HepG2 (cell line): Measurements from ENCODE around the gene RASSF7. TPM values are rescaled to one million over a fixed set of nuclear protein-coding genes. Genes with fewer than 3 reads are reported as not detected.
A peak's percentile ranks its signal among the peaks of the same experiment; 100 is the strongest.

Source experiments
- ETS1 ChIP-seq: sonication (generic); formaldehyde crosslinking; IDR thresholded peaks from 2 replicates; pipeline ENCODE4 v1.4.0; 2020; ENCODE audit warnings: missing genetic modification reagents
- FOXK1 ChIP-seq: sonication (generic); formaldehyde crosslinking; IDR thresholded peaks from 2 replicates; pipeline ENCODE4 v1.4.0; 2020; ENCODE audit warnings: low read depth, missing genetic modification reagents, borderline replicate concordance
- FOXP4 ChIP-seq: sonication (generic); formaldehyde crosslinking; IDR thresholded peaks from 2 replicates; pipeline ENCODE4 v1.4.0; 2020; ENCODE audit warnings: missing genetic modification reagents
- NFRKB ChIP-seq: fragments of 450-650 bp; IDR thresholded peaks from 2 replicates; pipeline ENCODE4 v1.6.1; 2017
- PAXIP1 ChIP-seq: sonication (generic); formaldehyde crosslinking; conservative IDR thresholded peaks from 2 replicates; pipeline ENCODE4 v1.4.0; 2020; ENCODE audit warnings: mild to moderate bottlenecking, missing genetic modification reagents, moderate library complexity
- PCBP2 ChIP-seq: fragments of 200-400 bp; formaldehyde crosslinking; optimal IDR thresholded peaks from 2 replicates; pipeline ENCODE3; 2018; ENCODE audit warnings: low read length, low read depth; ENCODE audit not compliant: poor library complexity, severe bottlenecking
- POLR2AphosphoS2 ChIP-seq: IDR thresholded peaks from 2 replicates; pipeline ENCODE4 v1.6.1; 2011; ENCODE audit warnings: low read depth, low read length, improper control_type of control experiment
- RCOR2 ChIP-seq: IDR thresholded peaks from 2 replicates; pipeline ENCODE4 v1.6.1; 2016; ENCODE audit warnings: missing biosample characterization, missing genetic modification reagents
- SUZ12 ChIP-seq: fragments of 150-350 bp; IDR thresholded peaks from 2 replicates; pipeline ENCODE4 v1.6.1; 2014; ENCODE audit warnings: low read depth, low read length
- TAF15 ChIP-seq: fragments of 200-400 bp; formaldehyde crosslinking; IDR thresholded peaks from one replicate; pipeline ENCODE4 v1.6.1; 2018; ENCODE audit warnings: mild to moderate bottlenecking, low read depth, low read length; ENCODE audit not compliant: poor library complexity, severe bottlenecking
- ZBTB25 ChIP-seq: IDR thresholded peaks from 2 replicates; pipeline ENCODE4 v1.6.1; 2018; ENCODE audit warnings: missing genetic modification reagents
- ZFP91 ChIP-seq: sonication (generic); formaldehyde crosslinking; IDR thresholded peaks from 2 replicates; pipeline ENCODE4 v1.9.0; 2022; ENCODE audit warnings: missing genetic modification reagents, mild to moderate bottlenecking, borderline replicate concordance
- ZMYM2 ChIP-seq: sonication (generic); formaldehyde crosslinking; IDR thresholded peaks from 2 replicates; pipeline ENCODE4 v1.8.0; 2022; ENCODE audit warnings: mild to moderate bottlenecking, missing genetic modification reagents
- ZNF10 ChIP-seq: sonication (generic); formaldehyde crosslinking; IDR thresholded peaks from 2 replicates; pipeline ENCODE4 v1.4.0; 2020; ENCODE audit warnings: mild to moderate bottlenecking, low read depth, missing genetic modification reagents, borderline replicate concordance
- ZNF296 ChIP-seq: sonication (generic); formaldehyde crosslinking; conservative IDR thresholded peaks from 2 replicates; pipeline ENCODE4 v1.5.0; 2020; ENCODE audit warnings: mild to moderate bottlenecking, missing genetic modification reagents
- ZNF333 ChIP-seq: sonication (generic); formaldehyde crosslinking; IDR thresholded peaks from 2 replicates; pipeline ENCODE4 v1.4.0; 2020; ENCODE audit warnings: mild to moderate bottlenecking, missing genetic modification reagents, borderline replicate concordance
- ZNF383 ChIP-seq: sonication (generic); formaldehyde crosslinking; IDR thresholded peaks from 2 replicates; pipeline ENCODE4 v1.4.0; 2020; ENCODE audit warnings: missing genetic modification reagents, mild to moderate bottlenecking, borderline replicate concordance
- ZNF460 ChIP-seq: sonication (generic); formaldehyde crosslinking; IDR thresholded peaks from 2 replicates; pipeline ENCODE4 v1.5.1; 2020; ENCODE audit warnings: missing genetic modification reagents, mild to moderate bottlenecking, borderline replicate concordance
- ZNF577 ChIP-seq: sonication (generic); formaldehyde crosslinking; IDR thresholded peaks from 2 replicates; pipeline ENCODE4 v1.4.0; 2020; ENCODE audit warnings: mild to moderate bottlenecking, low read depth, missing genetic modification reagents, borderline replicate concordance
- ZNF619 ChIP-seq: sonication (generic); formaldehyde crosslinking; IDR thresholded peaks from 2 replicates; pipeline ENCODE4 v1.4.0; 2020; ENCODE audit warnings: mild to moderate bottlenecking, missing genetic modification reagents
- polyA plus RNA-seq, 8 experiments: library from polyadenylated mRNA; depleted of rRNA in 3 of 8; stranded (reverse) in 7 of 8; unstranded in 1 of 8; fragments of >200 nt; fragmentation: Illumina TruSeq in 4 of 8; extraction: Trizol in 4 of 8; gene quantifications; 2 replicates each; pipeline versions ENCODE4 v1.2.1 to v1.2.3, GENCODE V29; 2011 to 2016; ENCODE audit warnings: low read depth in 4 of 8, missing spikeins in 1 of 8, mixed read lengths in 1 of 8; ENCODE audit not compliant: insufficient read depth in 1 of 8
- total RNA-seq, 5 experiments: library from RNA; depleted of rRNA; stranded (reverse); fragments of >200 nt; fragmentation: Illumina TruSeq; extraction: Trizol; gene quantifications; 2 replicates each; pipeline ENCODE4 v1.2.3, GENCODE V29; 2016; ENCODE audit warnings: low read depth in 1 of 5

RASSF7 gene
- total and polyA plus RNA-seq, 2 of the 13 experiments (the other 11 are each of a cell fraction or from before 2014, with no cell fraction given) = 20.2 to 28.6 TPM

GRCh38 chr11:578276-579035 is 17.7 kb downstream of the RASSF7 start (continued):
- no peak for TF ChIP-seq ZFP91 (CRISPR knock-in tag)
- no peak for TF ChIP-seq ZNF619 (CRISPR knock-in tag)
- TF ChIP-seq SUZ12 = no peak
- no peak for TF ChIP-seq TAF15
- TF ChIP-seq ZNF10 = no peak
- no peak for TF ChIP-seq ZBTB25
- no peak for TF ChIP-seq NFRKB
- no peak for TF ChIP-seq POLR2AphosphoS2
- peak; percentile 38; the same call in 1 of the 2 replicates for TF ChIP-seq ZMYM2 (CRISPR knock-in tag)
- TF ChIP-seq ZNF296 (CRISPR knock-in tag) = no peak
- TF ChIP-seq FOXK1 (CRISPR knock-in tag) = no peak
- no peak for TF ChIP-seq ZNF383 (CRISPR knock-in tag)
- peak; percentile 26; the same call in 1 of the 2 replicates for TF ChIP-seq PAXIP1
- no peak for TF ChIP-seq RCOR2 (CRISPR knock-in tag)
- TF ChIP-seq ETS1 (CRISPR knock-in tag) = no peak
- TF ChIP-seq PCBP2 = no peak
- no peak for TF ChIP-seq ZNF333
- no peak for TF ChIP-seq FOXP4 (CRISPR knock-in tag)
- no peak for TF ChIP-seq ZNF577
- peak; percentile 91 for TF ChIP-seq ZNF460
